Skeletal muscle cell (primary cell): ENCODE data around the gene GLYATL3.

Source experiments
- DNase-seq: peaks from one replicate; pipeline ENCODE4 v3.0.0-alpha.2; 2010; ENCODE audit warnings: low read depth
- H3K4me3 ChIP-seq: 2 replicates; pipeline ENCODE4 v1.5.1; 2011; ENCODE audit warnings: low read depth, mild to moderate bottlenecking, control low read depth, low read length, moderate library complexity

Gene GLYATL3

DNA sequence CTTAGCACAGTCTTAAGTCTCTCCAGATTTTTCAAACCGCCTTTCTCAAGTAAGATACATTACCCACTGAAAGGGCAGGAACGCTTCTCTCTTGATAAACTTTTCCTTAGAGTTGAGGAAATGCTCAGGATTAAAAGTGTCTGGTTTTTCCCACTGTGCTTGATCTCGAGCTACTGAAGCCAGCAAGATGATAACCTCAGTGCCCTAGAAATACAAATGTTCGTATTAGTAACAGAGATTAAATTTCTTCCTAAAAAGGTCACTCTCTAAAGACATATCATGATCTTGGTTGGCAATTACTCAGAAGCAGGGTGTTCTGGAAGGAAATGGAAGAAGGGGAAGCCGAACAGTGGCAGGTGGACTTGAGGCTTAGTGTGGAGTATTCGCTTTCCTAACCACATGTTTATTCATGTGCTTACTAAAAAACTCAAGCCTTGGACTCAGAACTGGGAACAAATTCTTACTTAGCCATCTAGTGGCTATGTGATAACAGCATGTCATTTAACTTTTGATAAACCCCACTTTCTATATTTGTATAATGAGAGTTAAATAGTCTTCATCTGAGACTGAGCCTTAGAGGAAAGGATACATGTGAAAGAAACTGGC is 70.9 kb downstream of the GLYATL3 start:
- DNase-seq: no peak
- H3K4me3 ChIP-seq: no peak overlapping the region

DNA sequence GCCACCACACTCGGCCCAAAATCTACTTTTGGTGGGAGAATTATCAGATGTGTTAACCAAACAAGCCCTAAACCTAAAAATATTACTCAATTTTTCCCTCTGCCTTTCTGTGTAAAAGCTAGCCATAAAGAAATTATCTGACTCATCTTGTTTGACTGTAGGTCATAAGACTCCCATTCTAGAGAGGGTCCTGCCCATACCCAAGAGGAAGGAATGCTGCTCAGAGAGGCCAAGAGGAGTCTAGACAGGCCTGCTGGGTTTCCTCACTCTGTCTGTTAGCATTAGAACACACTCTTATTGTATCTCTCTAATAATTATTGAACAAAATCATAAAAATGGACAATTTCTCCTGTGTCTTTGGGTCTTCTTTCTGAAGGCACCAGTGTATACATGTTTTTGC is 76.9 kb downstream of the GLYATL3 start:
- no peak overlapping the region for H3K4me3 ChIP-seq
- no peak for DNase-seq
